Adrenal gland (tissue), 5 donors: ENCODE data around the gene OSBP2.

Experiments used
- CTCF ChIP-seq, 6 experiments: fragments of 450-650 bp in 4 of 6; fragments of 200-600 bp in 2 of 6; sonication (generic) in 1 of 6; IDR thresholded peaks; 1 replicate in 5 of 6; 2 replicates in 1 of 6; pipeline versions ENCODE4 v1.5.1 to v1.8.0; 2016 to 2021; ENCODE audit warnings: antibody characterized with exemption in 6 of 6, mild to moderate bottlenecking in 2 of 6, moderate library complexity in 1 of 6
- POLR2A ChIP-seq, 2 donors: fragments of 450-650 bp; IDR thresholded peaks; one replicate each; pipeline ENCODE4 v1.6.1; 2017; ENCODE audit warnings: antibody characterized with exemption in 2 of 2, mild to moderate bottlenecking in 2 of 2, moderate library complexity in 1 of 2
- donor health status: DM: no; HTN: no; CAD: no.

- TF ChIP-seq CTCF (IDR thresholded peaks at IDR 0.05) (no peak), POLR2A (IDR thresholded peaks at IDR 0.05) (peak in 1 of 2 donors; percentile 37)
These were observed 22.8 kb downstream of the OSBP2 start for GRCh38 chr22:30717331-30717921.
